ENCODE data around the gene EEF2K.
"Not testable (repeated sequence)": the region's sequence is repeated elsewhere in the genome, so short reads cannot be mapped to it uniquely, and the experiment has no call there.

EEF2K gene

GRCh38 chr16:22190081-22190775, 15.8 kb upstream of the EEF2K start:
- peak; percentile 96 for DNase-seq

- peak; percentile 96 for DNase-seq
Observed at GRCh38 chr16:22190776-22191531, 15.1 kb upstream of the EEF2K start.

GRCh38 chr16:22191532-22192260, 14.4 kb upstream of the EEF2K start:
- peak; percentile 37 for DNase-seq

- DNase-seq: peak; percentile 54
Observed at GRCh38 chr16:22192261-22193062, 13.6 kb upstream of the EEF2K start.

GRCh38 chr16:22193063-22193411, 13.0 kb upstream of the EEF2K start:
- no peak for DNase-seq

GRCh38 chr16:22194707-22195444, 11.2 kb upstream of the EEF2K start:
- DNase-seq: no peak

GRCh38 chr16:22195445-22195694, 10.7 kb upstream of the EEF2K start:
- DNase-seq: no peak

GRCh38 chr16:22195695-22196558, 10.2 kb upstream of the EEF2K start:
- DNase-seq: peak; percentile 81

- DNase-seq: not testable (repeated sequence)
Observed at GRCh38 chr16:22196559-22197168, 9.4 kb upstream of the EEF2K start.

- DNase-seq: no peak
Observed at GRCh38 chr16:22198547-22199293, 7.4 kb upstream of the EEF2K start.

- DNase-seq: no peak
Observed at GRCh38 chr16:22202261-22202637, 3.8 kb upstream of the EEF2K start.

- no peak for DNase-seq
Observed at GRCh38 chr16:22203091-22203490, 3.0 kb upstream of the EEF2K start.

GRCh38 chr16:22204091-22204655, 1.9 kb upstream of the EEF2K start:
- no peak for DNase-seq

GRCh38 chr16:22205577-22206012, 483 bp upstream of the EEF2K start:
- DNase-seq: no peak

GRCh38 chr16:22206842-22207714, 1.0 kb downstream of the EEF2K start:
- peak; percentile 50 for DNase-seq

GRCh38 chr16:22207715-22208360, 1.8 kb downstream of the EEF2K start:
- DNase-seq: no peak

GRCh38 chr16:22210285-22210684, 4.2 kb downstream of the EEF2K start:
- no peak for DNase-seq

GRCh38 chr16:22210854-22211253, 4.8 kb downstream of the EEF2K start:
- no peak for DNase-seq

Data from DMS79 treated with DMSO at 0.1 percent for 48 hours (cell line).